Measurements from ENCODE around the gene SNAP91.
A peak's percentile ranks its signal among the peaks of the same experiment; 100 is the strongest.
"Not testable (repeated sequence)": the region's sequence is repeated elsewhere in the genome, so short reads cannot be mapped to it uniquely, and the experiment has no call there.

SNAP91 gene

DNA sequence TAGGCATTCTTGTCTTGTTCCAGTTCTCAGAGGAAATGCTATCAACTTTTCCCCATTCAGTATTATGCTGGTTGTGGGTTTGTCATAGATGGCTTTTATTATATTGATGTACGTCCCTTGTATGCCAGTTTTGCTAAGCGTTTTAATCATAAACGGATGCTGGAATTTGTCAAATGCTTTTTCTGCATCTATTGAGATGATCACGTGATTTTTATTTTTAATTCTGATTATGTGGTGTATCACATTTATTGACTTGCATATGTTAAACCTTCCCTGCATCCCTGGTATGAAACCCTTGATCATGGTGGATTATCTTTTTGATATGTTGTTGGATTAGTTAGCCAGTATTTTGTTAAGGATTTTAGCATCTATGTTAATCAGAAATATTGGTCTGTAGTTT is 79.0 kb downstream of the SNAP91 start:
- not testable (repeated sequence) for DNase-seq

DNA sequence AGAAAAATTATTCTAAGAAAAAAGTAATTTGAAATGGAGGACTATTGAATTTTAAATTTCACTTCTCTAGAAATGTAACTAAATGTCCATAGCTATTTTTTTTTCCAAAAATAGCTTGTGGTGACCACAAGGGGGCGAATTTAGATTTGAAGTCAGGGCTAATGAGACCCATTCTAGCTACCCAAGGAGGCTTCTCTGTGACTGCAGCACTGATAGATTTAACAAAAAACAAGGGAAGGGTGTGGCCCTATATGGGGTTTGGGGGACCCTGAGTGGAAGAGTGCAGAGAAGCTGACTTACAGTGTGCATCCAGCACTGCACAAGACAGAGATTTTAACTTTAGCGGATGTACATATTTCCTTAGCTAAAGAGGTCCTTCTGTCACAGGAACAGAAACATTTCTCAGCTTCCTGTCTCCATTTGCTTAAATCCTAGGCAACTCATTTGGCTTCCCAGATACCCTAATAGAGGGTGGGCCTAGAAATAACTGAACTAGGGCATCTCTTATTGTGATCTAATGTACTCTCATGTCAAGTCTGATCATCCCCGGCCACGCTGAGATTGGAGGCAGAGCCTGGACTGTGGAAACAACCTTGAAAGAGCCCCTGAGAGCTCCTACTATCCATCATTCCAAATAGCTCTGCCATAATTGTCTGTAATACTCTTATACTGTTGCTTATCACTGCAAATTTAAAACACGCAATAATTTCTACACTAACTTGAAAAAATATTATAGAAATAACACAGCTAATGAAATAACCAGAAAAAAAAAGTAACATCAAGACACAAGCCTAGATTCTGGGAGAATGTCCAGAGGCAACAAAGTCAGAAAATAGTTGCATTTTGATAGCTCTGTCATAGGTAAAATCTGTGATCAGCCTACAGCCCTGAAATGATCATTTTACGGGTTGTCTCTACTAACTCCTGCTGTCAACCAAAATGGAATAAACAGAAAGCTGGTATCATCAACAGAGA is 93.6 kb downstream of the SNAP91 start:
- peak; percentile 70 for DNase-seq

DNA sequence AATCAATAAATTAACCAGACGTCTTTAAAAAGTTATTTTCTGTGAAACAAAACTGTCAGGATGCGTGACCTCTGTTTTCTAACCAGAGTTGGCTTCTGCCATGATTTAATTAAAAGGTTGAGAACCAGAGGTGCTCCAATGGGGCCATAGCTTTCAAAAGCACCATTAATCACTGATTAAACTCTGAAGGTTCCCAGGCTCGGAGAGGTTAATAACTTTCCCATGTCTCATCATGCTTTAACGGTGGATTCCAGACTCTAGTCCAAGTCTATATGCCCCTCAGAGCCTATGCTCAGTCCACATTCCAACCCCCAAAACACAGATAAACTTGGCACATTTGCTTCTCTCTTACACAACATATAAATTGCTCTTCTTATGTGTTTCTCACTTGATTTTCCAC is 95.5 kb downstream of the SNAP91 start:
- no peak for DNase-seq

DNA sequence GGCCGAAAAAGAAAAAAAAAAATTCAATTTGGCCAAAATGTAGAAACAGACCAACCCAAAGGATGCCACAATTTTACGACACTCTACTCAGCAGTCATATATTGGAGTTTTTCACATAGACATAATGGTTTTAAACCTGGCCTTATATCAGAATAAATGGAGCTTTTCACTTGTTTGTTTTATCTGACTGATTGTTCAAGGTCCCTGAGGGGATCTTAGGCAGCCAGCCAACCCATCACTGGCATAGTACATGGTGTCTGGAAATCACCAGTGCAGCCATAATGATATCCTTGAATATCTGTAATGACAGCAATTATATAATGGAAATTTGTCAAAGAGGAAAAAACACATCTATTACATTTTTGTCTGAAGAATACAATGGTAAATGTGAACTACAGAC is 99.7 kb downstream of the SNAP91 start:
- no peak for DNase-seq

DNA sequence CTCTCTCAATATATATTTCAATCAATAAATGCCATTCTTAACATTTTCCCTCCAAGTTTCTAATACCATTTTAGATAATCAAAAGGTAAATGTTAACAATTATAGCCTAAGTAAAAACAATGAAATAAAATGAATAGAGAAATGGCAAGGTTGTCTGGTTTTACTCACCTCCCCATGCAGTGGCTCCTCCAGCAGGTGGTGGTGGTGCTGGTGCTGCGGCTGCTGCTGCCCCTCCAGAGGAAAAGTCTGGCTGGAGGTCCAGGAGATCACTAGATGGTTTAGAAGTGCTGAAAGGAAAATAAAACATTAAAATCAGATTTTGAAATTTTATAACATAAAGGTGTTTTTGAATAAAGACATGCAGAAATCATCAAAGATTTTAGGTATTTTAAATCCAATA is 103.4 kb downstream of the SNAP91 start:
- DNase-seq, result no peak

DNA sequence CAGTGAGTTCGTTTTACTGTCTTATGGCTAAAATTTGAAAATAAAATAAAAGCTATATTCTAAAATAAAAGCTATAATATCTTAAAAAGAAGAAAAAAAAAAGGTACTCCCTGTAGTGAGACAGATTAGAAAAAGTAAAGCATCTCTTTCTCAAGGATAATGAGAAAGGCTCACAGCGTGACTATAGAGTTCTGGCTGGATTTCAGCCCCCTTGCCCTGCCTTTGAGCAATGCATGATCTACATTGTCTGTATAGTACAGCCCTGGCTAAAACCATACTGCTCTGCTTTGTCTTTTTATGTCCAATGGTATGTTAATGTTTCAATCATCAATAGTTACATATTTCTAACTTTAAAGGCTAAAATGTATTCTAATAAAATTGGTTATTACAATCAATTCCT is 105.3 kb downstream of the SNAP91 start:
- DNase-seq, result no peak

DNA sequence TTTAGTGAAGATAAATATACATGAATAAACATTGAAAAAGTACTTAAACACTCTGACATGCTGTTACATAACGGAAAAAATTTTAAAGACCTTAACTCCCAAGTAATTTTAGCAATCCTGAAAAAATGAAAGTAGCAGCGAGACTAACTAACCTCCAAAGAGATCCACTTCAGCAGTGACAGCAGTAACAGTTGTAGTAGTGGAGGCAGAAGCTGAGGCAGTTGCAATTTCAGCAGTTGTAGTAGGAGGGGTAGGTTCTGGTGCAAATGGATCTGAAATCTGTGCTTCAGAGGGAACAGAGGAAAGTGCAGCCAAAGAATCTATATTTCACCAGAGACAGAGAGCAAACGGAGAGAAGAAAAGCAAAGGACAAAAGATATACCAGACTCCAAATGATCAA is 107.8 kb downstream of the SNAP91 start:
- no peak for DNase-seq

DNA sequence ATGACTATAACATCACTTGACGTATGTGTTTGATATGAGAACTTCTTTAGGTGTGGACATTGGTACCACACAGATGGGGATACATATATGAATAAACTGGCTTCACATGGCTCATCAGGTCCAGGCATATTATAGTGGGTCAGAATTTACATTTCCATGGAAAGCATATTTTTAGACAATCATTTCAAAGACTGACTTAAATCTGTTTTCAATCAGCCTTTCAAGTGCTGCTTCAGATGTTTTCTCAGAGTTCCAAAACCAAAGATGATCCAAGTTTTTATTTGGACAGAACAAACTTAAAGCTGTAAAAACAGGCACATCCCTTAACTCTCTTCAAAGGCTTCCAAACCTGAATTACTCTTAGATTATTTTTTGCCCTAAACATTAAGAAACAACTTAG is 108.4 kb downstream of the SNAP91 start:
- DNase-seq, result no peak

DNA sequence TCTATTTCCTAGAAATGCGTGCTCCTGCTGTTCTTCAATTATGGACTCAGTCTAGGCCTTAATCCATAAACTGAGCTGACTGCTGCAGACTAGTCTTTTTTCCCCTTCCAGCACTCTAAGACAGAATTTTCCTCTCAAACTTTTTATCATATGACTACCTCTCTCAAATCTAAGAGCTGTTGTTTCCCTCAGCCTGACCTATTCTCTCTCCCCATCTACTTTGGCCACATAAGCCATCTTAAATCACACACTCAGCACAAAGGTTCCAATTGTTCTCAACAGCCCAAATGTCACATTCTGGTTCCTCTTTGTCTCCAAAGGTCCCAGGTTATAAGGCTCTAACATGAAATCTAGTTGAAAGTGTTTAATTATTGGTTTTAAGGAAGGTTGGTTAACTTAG is 111.4 kb downstream of the SNAP91 start:
- DNase-seq, result no peak

DNA sequence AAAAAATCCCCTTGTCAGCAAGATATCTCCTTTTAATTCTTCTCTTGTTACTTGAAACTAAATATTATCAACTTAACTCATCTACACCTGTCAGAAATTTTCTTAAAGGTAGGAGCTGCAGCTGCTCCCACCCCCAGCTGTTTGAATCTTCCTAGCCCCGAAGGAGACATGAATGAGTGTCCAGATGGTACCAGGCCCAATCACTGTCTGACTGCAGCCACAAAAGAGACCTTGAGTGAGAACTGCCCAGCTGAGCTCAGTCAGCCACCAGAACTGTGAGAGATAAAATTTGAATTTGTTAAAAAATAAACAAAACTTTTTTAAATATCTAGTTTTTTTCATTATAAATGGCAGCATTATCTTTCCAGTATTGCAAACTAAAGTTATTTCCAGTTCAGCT is 111.8 kb downstream of the SNAP91 start:
- no peak for DNase-seq

DNA sequence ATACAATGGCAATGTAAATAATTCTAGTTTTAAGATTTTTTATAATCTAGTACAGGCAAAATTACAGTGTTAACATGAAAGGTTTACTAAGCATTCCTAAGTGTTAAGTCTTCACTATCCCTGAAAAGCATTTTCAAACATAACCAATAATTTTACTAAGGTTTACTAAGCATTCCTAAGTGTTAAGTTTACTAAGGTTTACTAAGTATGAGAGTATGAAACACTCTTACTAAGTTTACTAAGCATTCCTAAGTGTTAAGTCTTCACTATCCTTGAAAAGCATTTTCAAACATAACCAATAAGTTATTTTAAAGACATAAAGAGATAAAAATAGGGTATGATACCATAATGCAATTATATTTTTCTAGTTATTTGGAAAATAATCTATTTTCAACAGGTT is 114.0 kb downstream of the SNAP91 start:
- no peak for DNase-seq

DNA sequence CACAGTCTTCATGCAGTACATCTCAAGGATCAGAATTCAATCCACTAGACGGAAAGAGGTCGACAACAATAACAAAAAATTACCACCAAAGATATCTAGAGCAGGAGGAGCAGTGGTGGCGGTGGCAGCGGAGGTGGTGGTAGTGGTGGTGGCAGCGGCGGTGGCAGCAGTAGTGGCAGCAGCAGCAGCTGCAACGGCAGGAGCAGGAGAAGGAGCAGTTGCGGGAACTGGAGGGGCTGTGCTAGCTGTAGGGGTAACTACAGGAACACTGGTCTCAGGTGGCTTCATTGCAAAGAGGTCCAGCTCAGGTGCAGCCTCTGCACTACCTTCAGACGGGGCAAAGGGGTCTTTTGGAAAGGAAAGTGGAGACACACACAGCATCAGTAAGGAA is 115.5 kb downstream of the SNAP91 start:
- DNase-seq, result no peak

DNA sequence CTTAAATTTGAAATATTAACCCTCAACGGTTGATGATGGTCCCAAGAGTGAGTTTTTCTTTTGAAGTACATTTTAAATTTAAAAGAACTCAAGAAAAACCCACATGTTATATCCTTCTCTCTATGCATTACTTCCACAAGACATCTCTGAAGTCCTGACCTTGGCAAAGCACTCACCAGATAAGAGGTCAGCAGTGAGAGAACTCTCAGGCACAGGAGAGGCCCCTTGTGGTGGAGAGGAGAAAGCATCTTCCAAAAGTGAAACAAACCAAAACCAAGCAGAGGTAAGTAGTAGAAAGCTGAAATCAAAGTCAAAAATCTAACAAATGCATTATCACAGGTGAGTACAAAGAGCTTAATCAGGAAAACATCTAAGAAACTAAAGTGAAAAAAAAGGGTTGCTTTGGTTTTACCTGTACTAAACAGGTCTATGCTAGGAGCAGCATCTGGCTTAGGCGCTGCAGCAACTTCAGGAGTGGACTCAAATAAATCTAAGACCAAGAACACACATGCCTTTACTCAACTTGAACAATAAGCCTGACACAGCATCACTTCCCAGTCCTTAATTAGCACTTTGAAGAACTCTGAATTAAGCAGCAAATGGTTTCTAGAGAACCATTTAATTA is 116.0 kb downstream of the SNAP91 start:
- DNase-seq, result peak; percentile 60

DNA sequence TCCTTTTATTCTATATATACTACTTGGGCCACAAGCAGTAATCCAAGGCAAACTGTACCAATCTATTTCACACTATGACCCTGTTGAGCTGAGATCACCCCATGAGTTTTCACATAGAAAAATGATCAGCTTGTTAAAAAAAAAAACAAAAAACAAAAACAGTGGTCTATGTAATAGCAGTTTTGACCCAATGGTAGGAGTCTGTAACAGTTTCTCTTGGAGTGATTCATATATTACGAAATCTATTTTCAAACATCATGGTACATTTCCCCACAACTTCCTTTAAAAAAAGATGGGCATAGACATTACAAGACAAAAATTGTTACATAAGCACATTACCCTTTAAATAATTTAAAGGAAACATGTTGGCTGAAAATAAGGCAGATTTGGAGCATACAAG is 118.5 kb downstream of the SNAP91 start:
- DNase-seq, result peak; percentile 3

DNA sequence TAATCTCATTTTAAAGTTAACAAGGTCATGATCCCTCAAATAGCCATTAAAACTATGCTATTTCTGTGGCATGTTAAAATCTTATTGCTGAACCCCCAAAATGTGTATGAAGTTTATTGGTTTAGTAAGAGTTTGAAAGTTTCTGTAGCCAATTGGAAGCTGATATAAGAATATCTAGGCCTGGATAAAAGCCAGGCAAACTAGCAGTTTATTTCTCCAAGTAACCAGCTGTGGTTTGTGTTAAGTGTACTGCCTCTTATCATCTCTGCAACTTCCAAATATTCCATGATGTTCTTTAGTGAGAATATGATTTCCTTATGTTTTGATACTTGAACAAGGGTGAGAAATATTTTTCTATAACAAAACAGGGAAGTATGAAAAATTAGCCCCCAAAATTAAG is 119.8 kb downstream of the SNAP91 start:
- no peak for DNase-seq

DNA sequence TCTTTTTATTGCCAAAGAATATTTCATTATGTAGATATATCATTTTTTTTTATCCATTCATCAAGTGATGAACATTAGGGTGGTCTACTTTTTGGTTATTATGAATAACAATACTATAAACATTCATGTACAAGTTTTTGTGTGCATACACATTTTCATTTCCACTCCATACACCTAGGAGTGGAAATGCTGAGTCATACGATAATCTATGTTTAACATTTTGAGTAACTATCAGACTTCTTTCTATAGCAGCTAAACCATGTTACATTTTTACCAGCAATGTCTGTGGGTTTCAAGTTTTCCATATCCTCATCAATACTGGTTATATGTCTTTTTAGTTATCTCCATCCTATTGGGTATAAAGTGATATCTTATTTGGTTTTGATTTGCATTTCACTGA is 130.8 kb downstream of the SNAP91 start:
- DNase-seq, result no peak

DNA sequence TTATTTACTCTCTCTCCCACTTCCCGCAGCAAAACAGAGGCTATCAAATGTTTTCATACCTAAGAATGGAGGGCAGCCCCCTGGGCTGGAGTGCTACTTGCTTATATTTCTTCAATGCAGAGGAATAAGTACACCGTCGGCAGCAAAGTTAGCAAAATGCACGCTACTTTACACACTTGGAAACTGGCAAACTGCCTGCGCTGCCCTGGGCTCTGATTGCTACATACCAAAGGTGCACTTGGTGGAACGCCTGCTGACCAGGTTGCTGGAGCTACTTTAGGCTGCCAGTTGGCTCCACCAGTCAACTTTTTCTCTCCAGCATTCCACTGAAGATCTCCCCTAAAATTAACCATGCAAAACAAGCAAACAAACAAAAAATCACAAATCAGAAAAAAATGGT is 134.1 kb downstream of the SNAP91 start:
- DNase-seq, result no peak

DNA sequence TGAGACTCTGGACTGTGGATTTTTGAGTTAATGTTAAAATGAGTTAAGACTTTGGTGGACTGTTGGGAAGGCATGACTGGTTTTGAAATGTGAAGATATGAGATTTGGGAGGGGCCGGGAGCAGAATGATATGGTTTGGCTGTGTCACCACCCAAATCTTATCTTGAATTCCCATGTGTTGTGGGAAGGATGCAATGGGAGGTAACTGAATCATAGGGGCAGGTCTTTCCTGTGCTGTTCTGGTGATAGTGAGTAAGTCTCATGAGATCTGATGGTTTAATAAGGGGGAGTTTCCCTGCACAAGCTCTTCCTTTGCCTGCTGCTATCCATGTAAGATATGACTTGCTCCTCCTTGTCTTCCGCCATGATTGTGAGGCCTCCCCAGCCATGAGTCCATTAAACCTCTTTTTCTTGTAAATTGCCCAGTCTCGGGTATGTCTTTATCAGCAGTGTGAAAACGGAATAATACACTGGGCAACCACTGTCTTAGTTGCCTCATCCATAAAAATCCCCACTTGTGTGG is 137.2 kb downstream of the SNAP91 start:
- not testable (repeated sequence) for DNase-seq

DNA sequence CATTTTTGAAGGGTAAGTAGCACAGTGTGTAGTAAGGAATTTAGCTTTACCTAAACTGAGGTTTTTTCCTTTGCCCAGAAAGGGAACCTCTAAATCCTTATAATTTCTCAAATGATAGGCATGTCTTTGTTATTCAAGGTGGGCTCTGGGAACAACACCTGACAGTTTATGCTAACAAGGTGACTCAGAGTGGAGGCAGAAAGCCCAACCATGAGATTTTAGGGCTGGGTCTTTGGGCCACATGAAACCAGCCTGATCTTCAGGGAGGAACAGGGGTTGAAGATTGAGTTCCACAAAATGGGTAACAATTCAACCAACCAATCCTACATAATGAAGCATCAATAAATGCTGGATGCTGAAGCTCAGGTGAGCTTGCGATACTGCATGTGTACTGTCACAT is 149.9 kb downstream of the SNAP91 start:
- DNase-seq, result no peak

DNA sequence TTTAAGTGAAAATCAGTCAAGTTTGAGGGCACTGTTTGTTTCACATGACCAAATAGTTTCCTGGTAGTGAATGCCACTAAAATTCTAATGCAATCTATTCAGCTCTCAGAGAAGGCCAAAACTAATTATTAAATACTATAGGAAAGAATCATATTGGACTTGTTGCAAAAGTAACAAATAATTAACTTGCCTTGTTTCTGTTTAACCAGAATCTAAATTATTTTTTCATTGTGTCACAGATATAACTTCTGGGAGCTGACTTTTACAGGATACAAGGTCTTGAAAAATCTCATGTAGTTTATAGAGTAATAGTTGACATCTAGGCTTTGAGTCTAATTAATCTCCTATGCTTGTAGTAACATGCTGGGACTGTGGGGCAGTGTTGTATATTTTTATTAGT is 152.0 kb downstream of the SNAP91 start:
- DNase-seq, result no peak

DNA sequence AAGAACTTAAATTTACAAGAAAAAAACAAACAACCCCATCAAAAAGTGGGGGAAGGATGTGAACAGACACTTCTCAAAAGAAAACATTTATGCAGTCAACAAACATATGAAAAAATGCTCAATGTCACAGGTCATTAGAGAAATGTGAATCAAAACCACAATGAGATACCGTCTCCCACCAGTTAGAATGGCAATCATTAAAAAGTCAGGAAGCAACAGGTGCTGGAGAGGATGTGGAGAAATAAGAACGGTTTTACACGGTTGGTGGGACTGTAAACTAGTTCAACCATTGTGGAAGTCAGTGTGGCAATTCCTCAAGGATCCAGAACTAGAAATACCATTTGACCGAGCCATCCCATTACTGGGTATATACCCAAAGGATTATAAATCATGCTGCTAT is 157.2 kb downstream of the SNAP91 start:
- DNase-seq, result not testable (repeated sequence)

DNA sequence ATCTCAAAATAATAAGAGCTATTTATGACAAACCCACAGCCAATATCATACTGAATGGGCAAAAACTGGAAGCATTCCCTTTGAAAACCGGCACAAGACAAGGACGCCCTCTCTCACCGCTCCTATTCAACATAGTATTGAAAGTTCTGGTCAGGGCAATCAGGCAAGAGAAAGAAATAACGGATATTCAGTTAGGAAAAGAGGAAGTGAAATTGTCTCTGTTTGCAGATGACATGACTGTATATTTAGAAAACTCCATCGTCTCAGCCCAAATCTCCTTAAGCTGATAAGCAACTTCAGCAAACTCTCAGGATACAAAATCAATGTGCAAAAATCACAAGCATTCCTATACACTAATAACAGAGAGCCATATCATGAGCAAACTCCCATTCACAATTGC is 158.4 kb downstream of the SNAP91 start:
- DNase-seq, result not testable (repeated sequence)

DNA sequence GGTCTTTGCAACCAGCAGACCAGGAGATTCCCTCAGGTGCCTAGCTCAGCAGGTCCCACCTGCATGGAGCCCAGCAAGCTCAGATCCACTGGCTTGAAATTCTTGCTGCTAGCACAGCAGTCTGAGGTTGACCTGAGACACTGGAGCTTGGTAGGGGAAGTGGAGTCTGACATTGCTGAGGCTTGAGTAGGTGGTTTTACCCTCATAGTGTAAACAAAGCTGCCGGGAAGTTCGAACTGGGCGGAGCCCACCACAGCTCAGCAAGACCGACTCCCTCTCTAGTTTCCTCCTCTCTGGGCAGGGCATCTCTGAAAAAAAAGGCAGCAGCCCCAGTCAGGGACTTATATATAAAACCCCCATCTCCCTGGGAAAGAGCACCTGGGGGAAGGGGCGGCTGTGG is 162.3 kb downstream of the SNAP91 start:
- no peak for DNase-seq

DNA sequence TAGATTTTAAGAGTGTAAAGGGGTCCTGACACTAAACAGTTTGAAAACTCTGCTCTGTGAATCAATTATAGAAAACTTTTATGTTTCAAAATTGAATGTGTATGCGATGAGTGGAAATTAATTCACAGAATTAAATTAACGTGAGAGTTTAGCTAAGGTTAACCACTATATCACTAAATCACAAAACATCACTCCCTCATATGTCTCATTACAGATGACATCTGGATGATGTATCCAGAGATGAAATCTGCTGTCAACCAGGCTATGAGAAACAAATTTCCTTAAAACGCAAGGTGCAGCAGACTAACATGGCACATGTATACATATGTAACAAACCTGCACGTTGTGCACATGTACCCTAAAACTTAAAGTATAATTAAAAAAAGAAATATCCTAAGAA is 169.2 kb downstream of the SNAP91 start:
- DNase-seq, result no peak
